MM.1S (cell line): ENCODE measurements around the gene UST.

ENCODE experiments used
- EZH2 ChIP-seq: fragments of 300-600 bp; sonication (generic); optimal IDR thresholded peaks from 2 replicates; pipeline ENCODE3; 2017; ENCODE audit warnings: low read depth, mild to moderate bottlenecking, antibody characterized with exemption, low read length, mixed read lengths
- EZH2phosphoT487 ChIP-seq: fragments of 300-600 bp; sonication (generic); IDR thresholded peaks from 2 replicates; pipeline ENCODE4 v1.6.1; 2018; ENCODE audit warnings: antibody characterized with exemption, low read length
- TF ChIP-seq, protein P1 (sequence below): fragments of 300-600 bp; sonication (generic); IDR thresholded peaks from 2 replicates; pipeline ENCODE4 v1.5.1; 2016; ENCODE audit warnings: antibody characterized with exemption, low read length, mixed read lengths

DNA sequence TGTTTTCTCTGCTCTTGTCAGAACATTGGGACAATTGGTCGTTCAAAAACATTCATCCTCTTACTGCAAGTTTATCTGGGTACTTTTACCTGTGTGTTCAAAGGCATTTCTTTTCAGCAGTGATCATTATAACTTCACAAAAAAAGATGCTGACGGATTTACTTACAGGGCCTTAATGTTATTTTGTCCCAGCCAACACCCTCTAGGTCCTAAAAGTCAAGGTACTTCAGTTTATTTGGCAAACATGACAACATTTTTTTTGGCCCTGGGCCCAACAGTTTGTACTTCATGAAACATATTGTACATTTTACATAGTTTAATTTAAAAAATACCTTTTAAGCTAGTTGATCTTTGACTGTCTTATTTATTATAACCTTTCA is 329.5 kb downstream of the UST start:
- TF ChIP-seq, protein P1, sequence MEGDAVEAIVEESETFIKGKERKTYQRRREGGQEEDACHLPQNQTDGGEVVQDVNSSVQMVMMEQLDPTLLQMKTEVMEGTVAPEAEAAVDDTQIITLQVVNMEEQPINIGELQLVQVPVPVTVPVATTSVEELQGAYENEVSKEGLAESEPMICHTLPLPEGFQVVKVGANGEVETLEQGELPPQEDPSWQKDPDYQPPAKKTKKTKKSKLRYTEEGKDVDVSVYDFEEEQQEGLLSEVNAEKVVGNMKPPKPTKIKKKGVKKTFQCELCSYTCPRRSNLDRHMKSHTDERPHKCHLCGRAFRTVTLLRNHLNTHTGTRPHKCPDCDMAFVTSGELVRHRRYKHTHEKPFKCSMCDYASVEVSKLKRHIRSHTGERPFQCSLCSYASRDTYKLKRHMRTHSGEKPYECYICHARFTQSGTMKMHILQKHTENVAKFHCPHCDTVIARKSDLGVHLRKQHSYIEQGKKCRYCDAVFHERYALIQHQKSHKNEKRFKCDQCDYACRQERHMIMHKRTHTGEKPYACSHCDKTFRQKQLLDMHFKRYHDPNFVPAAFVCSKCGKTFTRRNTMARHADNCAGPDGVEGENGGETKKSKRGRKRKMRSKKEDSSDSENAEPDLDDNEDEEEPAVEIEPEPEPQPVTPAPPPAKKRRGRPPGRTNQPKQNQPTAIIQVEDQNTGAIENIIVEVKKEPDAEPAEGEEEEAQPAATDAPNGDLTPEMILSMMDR, result no peak
- TF ChIP-seq EZH2 (no peak), EZH2phosphoT487 (no peak)
